ENCODE results near the gene HOXA11.

Gene HOXA11

GRCh38 chr7:27173956-27174873 lies 10.8 kb downstream of the HOXA11 start, which contains the start of gene HOXA10:
TSS of gene HOXA10 (minus strand) at chr7:27174320. CDS start at chr7:27174306, 14 bp downstream.
- Histone ChIP-seq H3K27me3 (ENCODE audit: control insufficient read depth, low read length) (peaks cover 61% of the 10 kb centered on the region), H3K9me3 (ENCODE audit: control insufficient read depth, insufficient read depth, low read length) (no peaks in the 10 kb centered on the region), H3K4me3 (ENCODE audit: low read length) (peak within 1 kb of the TSS; percentile 66), H3F3A (ENCODE audit: control insufficient read depth, insufficient read depth) (peaks cover 10% of the 10 kb centered on the region), H3K36me3 (ENCODE audit: control insufficient read depth, low read length) (no peaks in the 10 kb centered on the region), H3K4me2 (ENCODE audit: low read length) (peak within 1 kb of the TSS; percentile 73), H3K4me1 (ENCODE audit: control insufficient read depth, low read length) (peaks cover 13% of the 10 kb centered on the region), H4K20me1 (ENCODE audit: control insufficient read depth, insufficient read depth, low read depth, low read length) (peaks cover 5% of the 10 kb centered on the region; the same call in 1 of the 2 replicates), H3K27ac (ENCODE audit: low read depth, low read length) (no peak within 1 kb of the TSS), H3K79me2 (ENCODE audit: control insufficient read depth, low read length) (no peaks in the 10 kb centered on the region), H3K9me2 (replicated peaks; ENCODE audit: control insufficient read depth, low read length) (no peaks in the 10 kb centered on the region)
- TF ChIP-seq CTCF (IDR thresholded peaks at IDR 0.05; ENCODE audit: low read depth, low read length, poor library complexity, severe bottlenecking), result no peak
- no peak for TF ChIP-seq EZH2phosphoT487 (IDR thresholded peaks at IDR 0.05; ENCODE audit: borderline replicate concordance, low read length)

- H3K4me3 ChIP-seq (ENCODE audit: low read length), result peak overlapping the region; percentile 66
- no peaks in the 10 kb centered on the region for H3K9me2 ChIP-seq (replicated peaks; ENCODE audit: control insufficient read depth, low read length)
- TF ChIP-seq CTCF (IDR thresholded peaks at IDR 0.05; ENCODE audit: low read depth, low read length, poor library complexity, severe bottlenecking) (no peak), EZH2phosphoT487 (IDR thresholded peaks at IDR 0.05; ENCODE audit: borderline replicate concordance, low read length) (peak; percentile 84)
- H3K9me3 ChIP-seq (ENCODE audit: control insufficient read depth, insufficient read depth, low read length), result no peaks in the 10 kb centered on the region
- no peaks in the 10 kb centered on the region for H3K36me3 ChIP-seq (ENCODE audit: control insufficient read depth, low read length)
- H3K4me1 ChIP-seq (ENCODE audit: control insufficient read depth, low read length), result peaks cover 13% of the 10 kb centered on the region
- H4K20me1 ChIP-seq (ENCODE audit: control insufficient read depth, insufficient read depth, low read depth, low read length), result peaks cover 5% of the 10 kb centered on the region; the same call in 1 of the 2 replicates
- H3K79me2 ChIP-seq (ENCODE audit: control insufficient read depth, low read length), result no peaks in the 10 kb centered on the region
- H3K27me3 ChIP-seq (ENCODE audit: control insufficient read depth, low read length), result peaks cover 67% of the 10 kb centered on the region
- H3F3A ChIP-seq (ENCODE audit: control insufficient read depth, insufficient read depth), result peaks cover 10% of the 10 kb centered on the region
- H3K4me2 ChIP-seq (ENCODE audit: low read length), result peak overlapping the region; percentile 73
- no peak overlapping the region for H3K27ac ChIP-seq (ENCODE audit: low read depth, low read length)
These were observed 11.5 kb downstream of the HOXA11 start for GRCh38 chr7:27173511-27173955.

GRCh38 chr7:27172823-27173510 lies 12.1 kb downstream of the HOXA11 start:
- TF ChIP-seq EZH2phosphoT487 (IDR thresholded peaks at IDR 0.05; ENCODE audit: borderline replicate concordance, low read length), result no peak
- no peak for TF ChIP-seq CTCF (IDR thresholded peaks at IDR 0.05; ENCODE audit: low read depth, low read length, poor library complexity, severe bottlenecking)
- Histone ChIP-seq H3K4me3 (ENCODE audit: low read length) (peak overlapping the region; percentile 66), H3K4me2 (ENCODE audit: low read length) (peak overlapping the region; percentile 73), H3K27ac (ENCODE audit: low read depth, low read length) (no peak overlapping the region), H3K9me2 (replicated peaks; ENCODE audit: control insufficient read depth, low read length) (no peaks in the 10 kb centered on the region), H3K4me1 (ENCODE audit: control insufficient read depth, low read length) (peaks cover 13% of the 10 kb centered on the region), H4K20me1 (ENCODE audit: control insufficient read depth, insufficient read depth, low read depth, low read length) (peaks cover 5% of the 10 kb centered on the region; the same call in 1 of the 2 replicates), H3K9me3 (ENCODE audit: control insufficient read depth, insufficient read depth, low read length) (no peaks in the 10 kb centered on the region), H3F3A (ENCODE audit: control insufficient read depth, insufficient read depth) (peaks cover 10% of the 10 kb centered on the region), H3K27me3 (ENCODE audit: control insufficient read depth, low read length) (peaks cover 73% of the 10 kb centered on the region), H3K36me3 (ENCODE audit: control insufficient read depth, low read length) (no peaks in the 10 kb centered on the region), H3K79me2 (ENCODE audit: control insufficient read depth, low read length) (no peaks in the 10 kb centered on the region)

All from DOHH2 (cell line).